Measurements from ENCODE around the gene SECISBP2L.

DNA sequence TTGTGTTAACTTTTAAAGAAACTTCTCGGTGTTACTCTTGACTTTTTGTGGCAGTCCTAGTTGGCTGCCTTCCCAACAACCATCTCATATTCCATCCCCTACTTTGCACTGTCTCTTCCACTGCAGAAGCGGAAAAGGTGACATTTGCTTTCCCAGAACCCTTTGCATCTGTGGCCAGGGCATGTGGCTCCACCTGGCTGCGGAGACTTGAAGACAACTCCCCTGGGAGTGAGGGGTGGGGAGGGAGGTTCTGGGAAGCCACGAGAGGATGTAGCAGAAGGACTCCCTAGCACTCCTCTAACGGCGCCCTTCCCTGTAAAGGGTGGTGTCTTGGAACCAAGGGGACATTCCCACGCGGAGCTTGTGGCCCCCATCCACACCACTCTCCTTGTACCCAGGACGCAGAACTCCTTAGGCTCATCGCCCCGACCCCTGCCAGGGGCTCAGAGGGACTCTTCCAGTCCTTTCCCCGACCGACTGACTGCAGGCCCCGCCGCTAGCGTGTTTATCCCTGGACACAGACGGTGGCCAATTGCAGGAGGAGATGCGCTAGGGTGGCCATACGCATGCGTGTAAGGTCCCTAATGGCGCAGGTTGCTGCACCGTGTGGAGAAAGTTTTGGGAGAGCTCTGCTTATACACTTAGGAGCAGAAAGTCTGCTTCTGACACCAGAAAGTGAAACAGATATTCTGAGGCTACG, 33.2 kb upstream of the SECISBP2L start:
- no peak for TF ChIP-seq EZH2 (IDR thresholded peaks at IDR 0.05; ENCODE audit: low read depth)
- TF ChIP-seq, protein P1, sequence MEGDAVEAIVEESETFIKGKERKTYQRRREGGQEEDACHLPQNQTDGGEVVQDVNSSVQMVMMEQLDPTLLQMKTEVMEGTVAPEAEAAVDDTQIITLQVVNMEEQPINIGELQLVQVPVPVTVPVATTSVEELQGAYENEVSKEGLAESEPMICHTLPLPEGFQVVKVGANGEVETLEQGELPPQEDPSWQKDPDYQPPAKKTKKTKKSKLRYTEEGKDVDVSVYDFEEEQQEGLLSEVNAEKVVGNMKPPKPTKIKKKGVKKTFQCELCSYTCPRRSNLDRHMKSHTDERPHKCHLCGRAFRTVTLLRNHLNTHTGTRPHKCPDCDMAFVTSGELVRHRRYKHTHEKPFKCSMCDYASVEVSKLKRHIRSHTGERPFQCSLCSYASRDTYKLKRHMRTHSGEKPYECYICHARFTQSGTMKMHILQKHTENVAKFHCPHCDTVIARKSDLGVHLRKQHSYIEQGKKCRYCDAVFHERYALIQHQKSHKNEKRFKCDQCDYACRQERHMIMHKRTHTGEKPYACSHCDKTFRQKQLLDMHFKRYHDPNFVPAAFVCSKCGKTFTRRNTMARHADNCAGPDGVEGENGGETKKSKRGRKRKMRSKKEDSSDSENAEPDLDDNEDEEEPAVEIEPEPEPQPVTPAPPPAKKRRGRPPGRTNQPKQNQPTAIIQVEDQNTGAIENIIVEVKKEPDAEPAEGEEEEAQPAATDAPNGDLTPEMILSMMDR (conservative IDR thresholded peaks at IDR 0.05): no peak
